ENCODE measurements around the gene C8G. TPM values are rescaled to one million over a fixed set of nuclear protein-coding genes. Genes with fewer than 3 reads are reported as not detected.

Gene C8G
- not detected in 2 replicates for total RNA-seq

GRCh38 chr9:136944519-136945332 lies at the start of gene C8G, which contains the start of gene FBXW5:
C8G (plus strand) TSS chr9:136945243; CDS start chr9:136945321, 78 bp downstream.
FBXW5 (minus strand) TSS chr9:136944738; CDS start chr9:136944083, 655 bp downstream.

GRCh38 chr9:136951541-136952320 lies 6.7 kb downstream of the C8G start, which contains the start of gene LCN12:
LCN12 (plus strand) TSS chr9:136952273; CDS start chr9:136952328, 55 bp downstream.

GRCh38 chr9:136977223-136977622 lies 32.2 kb downstream of the C8G start, which contains the start of gene PTGDS:
PTGDS (plus strand) TSS chr9:136977504; CDS start chr9:136977579, 75 bp downstream.

GRCh38 chr9:136982232-136983051 lies 37.4 kb downstream of the C8G start, which contains the start of gene LCNL1:
LCNL1 (plus strand) TSS chr9:136982993; CDS start chr9:136983587, 594 bp downstream.

GRCh38 chr9:136991993-136992818 lies 47.2 kb downstream of the C8G start, which contains the start of gene PAXX:
PAXX (plus strand) TSS chr9:136992422; CDS start chr9:136992444, 22 bp downstream.

Other genes with a start within 250 kb of the C8G start
- 0.43 and 5.3 TPM in 2 replicates for gene DIPK1B, start 232.7 kb upstream of the C8G start, total RNA-seq
- under 0.01 TPM in 1 of 2 replicates, not detected in the other for gene LCN10, start 202.3 kb upstream of the C8G start, total RNA-seq
- not detected in 2 replicates for gene LCN6, start 196.7 kb upstream of the C8G start, total RNA-seq
- not detected in 2 replicates for gene LCN8, start 187.0 kb upstream of the C8G start, total RNA-seq
- gene LCN15, start 180.7 kb upstream of the C8G start, total RNA-seq, result under 0.01 TPM in 1 of 2 replicates, not detected in the other
- gene TMEM141, start 153.9 kb upstream of the C8G start, total RNA-seq, result 145 and 153 TPM in 2 replicates
- 0.43 TPM in 1 of 2 replicates, not detected in the other for gene CCDC183, start 148.9 kb upstream of the C8G start, total RNA-seq
- gene RABL6, start 137.3 kb upstream of the C8G start, total RNA-seq, result 46.5 and 65.9 TPM in 2 replicates
- gene AJM1, start 102.8 kb upstream of the C8G start, total RNA-seq, result 1.1 and 1.7 TPM in 2 replicates
- 64.6 and 90.8 TPM in 2 replicates for gene PHPT1, start 95.8 kb upstream of the C8G start, total RNA-seq
- 1.1 and 1.9 TPM in 2 replicates for gene MAMDC4, start 92.9 kb upstream of the C8G start, total RNA-seq
- 188 and 239 TPM in 2 replicates for gene EDF1, start 78.9 kb upstream of the C8G start, total RNA-seq
- 10.4 and 14.5 TPM in 2 replicates for gene TRAF2, start 58.7 kb upstream of the C8G start, total RNA-seq
- gene FBXW5, start 505 bp upstream of the C8G start, total RNA-seq, result 168 and 235 TPM in 2 replicates
- gene LCN12, start 7.0 kb downstream of the C8G start, total RNA-seq, result 1.2 TPM in 1 of 2 replicates, not detected in the other
- gene PTGDS, start 32.3 kb downstream of the C8G start, total RNA-seq, result not detected in 2 replicates
- gene LCNL1, start 37.8 kb downstream of the C8G start, total RNA-seq, result not detected in 2 replicates
- gene PAXX, start 47.2 kb downstream of the C8G start, total RNA-seq, result 16.4 and 21.4 TPM in 2 replicates
- 4.0 and 4.8 TPM in 2 replicates for gene CLIC3, start 51.3 kb downstream of the C8G start, total RNA-seq
- gene ABCA2, start 83.0 kb downstream of the C8G start, total RNA-seq, result 9.8 and 13.0 TPM in 2 replicates
- not detected in 2 replicates for gene FUT7, start 86.8 kb downstream of the C8G start, total RNA-seq
- 8.3 and 9.4 TPM in 2 replicates for gene NPDC1, start 100.9 kb downstream of the C8G start, total RNA-seq
- gene ENTPD2, start 108.8 kb downstream of the C8G start, total RNA-seq, result 0.21 and 1.7 TPM in 2 replicates
- gene SAPCD2, start 125.3 kb downstream of the C8G start, total RNA-seq, result 1.1 and 4.1 TPM in 2 replicates
- gene UAP1L1, start 132.3 kb downstream of the C8G start, total RNA-seq, result 1.7 and 13.3 TPM in 2 replicates
- gene MAN1B1, start 141.7 kb downstream of the C8G start, total RNA-seq, result 69.9 and 71.4 TPM in 2 replicates
- gene DPP7, start 169.5 kb downstream of the C8G start, total RNA-seq, result 76.1 and 80.4 TPM in 2 replicates
- gene GRIN1, start 193.9 kb downstream of the C8G start, total RNA-seq, result 0.21 and 0.48 TPM in 2 replicates
- gene LRRC26, start 224.8 kb downstream of the C8G start, total RNA-seq, result 0.24 TPM in 1 of 2 replicates, not detected in the other
- gene TMEM210, start 226.8 kb downstream of the C8G start, total RNA-seq, result not detected in 2 replicates
- 8.5 and 9.6 TPM in 2 replicates for gene ANAPC2, start 243.3 kb downstream of the C8G start, total RNA-seq
- 76.3 and 93.3 TPM in 2 replicates for gene SSNA1, start 243.4 kb downstream of the C8G start, total RNA-seq